Ectodermal cell (in vitro differentiated cells): ENCODE results near the gene LENG1.

Experiments used
- H3K27ac ChIP-seq: 2 replicates; pipeline ENCODE4 v1.7.0; 2013; ENCODE audit warnings: mild to moderate bottlenecking, low read depth, low read length; ENCODE audit not compliant: insufficient read depth, poor library complexity, severe bottlenecking
- H3K27me3 ChIP-seq: 2 replicates; pipeline ENCODE4 v1.7.0; 2013; ENCODE audit warnings: mild to moderate bottlenecking, low read length; ENCODE audit not compliant: insufficient read depth, control insufficient read depth, poor library complexity, severe bottlenecking
- H3K36me3 ChIP-seq: one replicate; pipeline ENCODE4 v1.7.0; 2013; ENCODE audit warnings: low read length; ENCODE audit not compliant: control insufficient read depth, insufficient read depth
- H3K4me1 ChIP-seq: one replicate; pipeline ENCODE4 v1.7.0; 2013; ENCODE audit warnings: low read length; ENCODE audit not compliant: control insufficient read depth, insufficient read depth
- H3K4me3 ChIP-seq: 2 replicates; pipeline ENCODE4 v1.7.0; 2013; ENCODE audit warnings: low read depth, low read length, control low read depth; ENCODE audit not compliant: insufficient read depth
- H3K9me3 ChIP-seq: 2 replicates; pipeline ENCODE4 v1.7.0; 2013; ENCODE audit warnings: mild to moderate bottlenecking, low read length, moderate library complexity; ENCODE audit not compliant: control insufficient read depth
- WGBS, 2 experiments: methylation state at CpG; one replicate each; pipeline ENCODE4 v1.1.7; 2013; ENCODE audit warnings: missing lambda C conversion rate in 2 of 2; 5-methylcytosine and 5-hydroxymethylcytosine counted together

Gene LENG1

GRCh38 chr19:54129617-54129996 lies 29.9 kb downstream of the LENG1 start:
- Histone ChIP-seq H3K4me1 (no peaks in the 10 kb centered on the region), H3K27ac (no peak overlapping the region), H3K27me3 (no peaks in the 10 kb centered on the region), H3K9me3 (peaks cover 2% of the 10 kb centered on the region), H3K4me3 (no peak overlapping the region), H3K36me3 (peaks cover 23% of the 10 kb centered on the region)
- 95 to 96% methylated on average over 20 of the region's 20 CpGs for WGBS, 2 experiments

- no peaks in the 10 kb centered on the region for H3K4me1 ChIP-seq
- H3K27me3 ChIP-seq: no peaks in the 10 kb centered on the region
- no peak overlapping the region for H3K27ac ChIP-seq
- no peak overlapping the region for H3K4me3 ChIP-seq
- peaks cover 2% of the 10 kb centered on the region for H3K9me3 ChIP-seq
- WGBS, 2 experiments: 96 to 97% methylated on average over 41 of the region's 41 CpGs
- H3K36me3 ChIP-seq: peaks cover 25% of the 10 kb centered on the region
Measured at GRCh38 chr19:54128796-54129616, 30.5 kb downstream of the LENG1 start.

- no peaks in the 10 kb centered on the region for H3K9me3 ChIP-seq
- no peak overlapping the region for H3K27ac ChIP-seq
- H3K36me3 ChIP-seq: peaks cover 31% of the 10 kb centered on the region
- no peaks in the 10 kb centered on the region for H3K4me1 ChIP-seq
- 92 to 95% methylated on average over 20 of the region's 20 CpGs for WGBS, 2 experiments
- no peaks in the 10 kb centered on the region for H3K27me3 ChIP-seq
- no peak overlapping the region for H3K4me3 ChIP-seq
Measured at GRCh38 chr19:54128441-54128725, 31.1 kb downstream of the LENG1 start.

- peaks cover 33% of the 10 kb centered on the region for H3K36me3 ChIP-seq
- no peaks in the 10 kb centered on the region for H3K27me3 ChIP-seq
- no peaks in the 10 kb centered on the region for H3K9me3 ChIP-seq
- 93 to 94% methylated on average over 44 of the region's 44 CpGs for WGBS, 2 experiments
- no peaks in the 10 kb centered on the region for H3K4me1 ChIP-seq
- H3K27ac ChIP-seq: no peak overlapping the region
- H3K4me3 ChIP-seq: no peak overlapping the region
Measured at GRCh38 chr19:54127688-54128440, 31.7 kb downstream of the LENG1 start.

GRCh38 chr19:54125713-54126112 lies 33.8 kb downstream of the LENG1 start:
- H3K4me3 ChIP-seq: no peak overlapping the region
- peaks cover 38% of the 10 kb centered on the region for H3K36me3 ChIP-seq
- no peak overlapping the region for H3K27ac ChIP-seq
- H3K9me3 ChIP-seq: no peaks in the 10 kb centered on the region
- whole genome bisulfite sequencing, 2 experiments: 94% methylated on average over 9 of the region's 9 CpGs
- H3K4me1 ChIP-seq: no peaks in the 10 kb centered on the region
- H3K27me3 ChIP-seq: no peaks in the 10 kb centered on the region

- WGBS, 2 experiments: 93 to 94% methylated on average over 19 of the region's 19 CpGs
- no peak overlapping the region for H3K27ac ChIP-seq
- H3K36me3 ChIP-seq: peaks cover 41% of the 10 kb centered on the region
- H3K9me3 ChIP-seq: no peaks in the 10 kb centered on the region
- no peak overlapping the region for H3K4me3 ChIP-seq
- H3K4me1 ChIP-seq: no peaks in the 10 kb centered on the region
- no peaks in the 10 kb centered on the region for H3K27me3 ChIP-seq
Measured at GRCh38 chr19:54124393-54124792, 35.1 kb downstream of the LENG1 start.

GRCh38 chr19:54123682-54124081 lies 35.8 kb downstream of the LENG1 start:
- Histone ChIP-seq H3K4me3 (no peak overlapping the region), H3K27me3 (no peaks in the 10 kb centered on the region), H3K4me1 (no peaks in the 10 kb centered on the region), H3K27ac (no peak overlapping the region), H3K36me3 (peaks cover 38% of the 10 kb centered on the region), H3K9me3 (no peaks in the 10 kb centered on the region)
- WGBS, 2 experiments: 95% methylated on average over 17 of the region's 17 CpGs

- H3K27me3 ChIP-seq: no peaks in the 10 kb centered on the region
- H3K4me3 ChIP-seq: no peak overlapping the region
- no peak overlapping the region for H3K27ac ChIP-seq
- H3K36me3 ChIP-seq: peaks cover 36% of the 10 kb centered on the region
- H3K9me3 ChIP-seq: no peaks in the 10 kb centered on the region
- 93 to 96% methylated on average over 10 of the region's 10 CpGs for WGBS, 2 experiments
- peaks cover 6% of the 10 kb centered on the region for H3K4me1 ChIP-seq
Measured at GRCh38 chr19:54121259-54121658, 38.3 kb downstream of the LENG1 start.

GRCh38 chr19:54115109-54116063 lies 44.1 kb downstream of the LENG1 start, which contains the start of the genes PRPF31 and TFPT:
Gene PRPF31, plus strand, starts transcription at chr19:54115754. Its CDS starts 2,525 bp downstream, at chr19:54118279.
Gene TFPT, minus strand, starts transcription at chr19:54115657. Its CDS starts 388 bp downstream, at chr19:54115269.
- H3K4me3 ChIP-seq: peak within 1 kb of the TSS; percentile 65
- 0 to 1% methylated on average over 60 of the region's 60 CpGs for WGBS, 2 experiments
- peaks cover 14% of the 10 kb centered on the region for H3K36me3 ChIP-seq
- peak within 1 kb of the TSS; percentile 48 for H3K27ac ChIP-seq
- H3K9me3 ChIP-seq: no peaks in the 10 kb centered on the region
- peaks cover 17% of the 10 kb centered on the region for H3K4me1 ChIP-seq
- H3K27me3 ChIP-seq: no peaks in the 10 kb centered on the region
